Fibroblast of villous mesenchyme (primary cell): ENCODE results near the gene SLC34A3. TPM values are rescaled to one million over a fixed set of nuclear protein-coding genes. Genes with fewer than 3 reads are reported as not detected.

Source experiments
- DNase-seq: peaks from one replicate; pipeline ENCODE4 v3.0.0-alpha.2; 2010; ENCODE audit warnings: low read depth
- H3K4me3 ChIP-seq: 2 replicates; pipeline ENCODE4 v1.5.1; 2011; ENCODE audit warnings: low read depth, mild to moderate bottlenecking, low read length
- total RNA-seq: library from RNA; depleted of rRNA; stranded (reverse); fragments of >200 nt; gene quantifications from 2 replicates; pipeline ENCODE4 v1.2.3, GENCODE V29; 2012
- TF ChIP-seq, protein P1 (sequence below): IDR thresholded peaks from 2 replicates; pipeline ENCODE4 v1.5.1; 2012; ENCODE audit warnings: low read depth, mild to moderate bottlenecking, low read length; ENCODE audit not compliant: insufficient read depth

The SLC34A3 gene
- total RNA-seq, 1 donor: not detected

- DNase-seq: no peak
- TF ChIP-seq, protein P1, sequence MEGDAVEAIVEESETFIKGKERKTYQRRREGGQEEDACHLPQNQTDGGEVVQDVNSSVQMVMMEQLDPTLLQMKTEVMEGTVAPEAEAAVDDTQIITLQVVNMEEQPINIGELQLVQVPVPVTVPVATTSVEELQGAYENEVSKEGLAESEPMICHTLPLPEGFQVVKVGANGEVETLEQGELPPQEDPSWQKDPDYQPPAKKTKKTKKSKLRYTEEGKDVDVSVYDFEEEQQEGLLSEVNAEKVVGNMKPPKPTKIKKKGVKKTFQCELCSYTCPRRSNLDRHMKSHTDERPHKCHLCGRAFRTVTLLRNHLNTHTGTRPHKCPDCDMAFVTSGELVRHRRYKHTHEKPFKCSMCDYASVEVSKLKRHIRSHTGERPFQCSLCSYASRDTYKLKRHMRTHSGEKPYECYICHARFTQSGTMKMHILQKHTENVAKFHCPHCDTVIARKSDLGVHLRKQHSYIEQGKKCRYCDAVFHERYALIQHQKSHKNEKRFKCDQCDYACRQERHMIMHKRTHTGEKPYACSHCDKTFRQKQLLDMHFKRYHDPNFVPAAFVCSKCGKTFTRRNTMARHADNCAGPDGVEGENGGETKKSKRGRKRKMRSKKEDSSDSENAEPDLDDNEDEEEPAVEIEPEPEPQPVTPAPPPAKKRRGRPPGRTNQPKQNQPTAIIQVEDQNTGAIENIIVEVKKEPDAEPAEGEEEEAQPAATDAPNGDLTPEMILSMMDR: no peak
- no peak overlapping the region for H3K4me3 ChIP-seq
These were observed 44.3 kb upstream of the SLC34A3 start for GRCh38 chr9:137186385-137186784.

- peak overlapping the region; percentile 88 for H3K4me3 ChIP-seq
- DNase-seq: no peak
- TF ChIP-seq, protein P1: no peak
These were observed 43.3 kb upstream of the SLC34A3 start for GRCh38 chr9:137187386-137187785.

GRCh38 chr9:137188086-137188489 is 42.6 kb upstream of the SLC34A3 start:
- H3K4me3 ChIP-seq: peak overlapping the region; percentile 88
- no peak for DNase-seq
- TF ChIP-seq, protein P1: no peak

DNA sequence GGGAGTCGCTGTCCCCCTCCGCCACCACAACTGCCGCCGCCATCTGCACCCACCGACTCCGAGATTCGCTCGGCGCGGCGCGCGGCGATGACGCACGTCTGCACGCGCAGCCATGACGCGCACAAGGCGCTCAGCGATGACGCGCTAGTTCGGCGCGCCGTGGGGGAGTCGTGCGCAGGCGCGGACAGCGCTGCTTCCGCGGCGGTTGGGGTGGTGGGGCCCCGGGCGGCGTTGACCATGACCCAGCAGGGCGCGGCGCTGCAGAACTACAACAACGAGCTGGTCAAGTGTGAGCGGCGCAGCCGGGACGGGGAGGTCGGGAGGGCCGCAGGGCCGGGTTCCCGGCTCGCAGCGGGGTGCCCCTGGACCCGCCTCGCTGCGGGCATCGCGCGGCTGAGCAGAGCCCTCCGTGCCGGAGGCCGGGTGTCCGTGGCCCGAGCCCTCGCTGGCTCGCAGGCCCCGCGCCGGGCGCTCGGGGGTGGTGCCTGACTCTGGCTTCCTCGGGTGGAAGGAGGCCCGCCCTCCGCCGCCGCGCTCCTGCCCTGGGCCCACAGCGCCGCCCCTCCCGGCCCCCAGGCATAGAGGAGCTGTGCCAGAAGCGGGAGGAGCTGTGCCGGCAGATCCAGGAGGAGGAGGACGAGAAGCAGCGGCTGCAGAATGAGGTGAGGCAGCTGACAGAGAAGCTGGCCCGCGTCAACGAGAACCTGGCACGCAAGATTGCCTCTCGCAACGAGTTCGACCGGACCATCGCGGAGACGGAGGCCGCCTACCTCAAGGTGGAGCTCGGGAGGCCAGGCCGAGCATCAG is 42.0 kb upstream of the SLC34A3 start, which contains the start of the genes ANAPC2 and SSNA1:
Gene ANAPC2, minus strand, starts transcription at position 71 of the 807 bp plus-strand sequence. Its CDS starts 28 bp downstream, at position 43.
Gene SSNA1, plus strand, starts transcription at position 187 of the 807 bp plus-strand sequence. Its CDS starts 51 bp downstream, at position 238.
- peak; percentile 94 for DNase-seq
- TF ChIP-seq, protein P1: peak; percentile 47
- peak within 1 kb of the TSS; percentile 88 for H3K4me3 ChIP-seq

DNA sequence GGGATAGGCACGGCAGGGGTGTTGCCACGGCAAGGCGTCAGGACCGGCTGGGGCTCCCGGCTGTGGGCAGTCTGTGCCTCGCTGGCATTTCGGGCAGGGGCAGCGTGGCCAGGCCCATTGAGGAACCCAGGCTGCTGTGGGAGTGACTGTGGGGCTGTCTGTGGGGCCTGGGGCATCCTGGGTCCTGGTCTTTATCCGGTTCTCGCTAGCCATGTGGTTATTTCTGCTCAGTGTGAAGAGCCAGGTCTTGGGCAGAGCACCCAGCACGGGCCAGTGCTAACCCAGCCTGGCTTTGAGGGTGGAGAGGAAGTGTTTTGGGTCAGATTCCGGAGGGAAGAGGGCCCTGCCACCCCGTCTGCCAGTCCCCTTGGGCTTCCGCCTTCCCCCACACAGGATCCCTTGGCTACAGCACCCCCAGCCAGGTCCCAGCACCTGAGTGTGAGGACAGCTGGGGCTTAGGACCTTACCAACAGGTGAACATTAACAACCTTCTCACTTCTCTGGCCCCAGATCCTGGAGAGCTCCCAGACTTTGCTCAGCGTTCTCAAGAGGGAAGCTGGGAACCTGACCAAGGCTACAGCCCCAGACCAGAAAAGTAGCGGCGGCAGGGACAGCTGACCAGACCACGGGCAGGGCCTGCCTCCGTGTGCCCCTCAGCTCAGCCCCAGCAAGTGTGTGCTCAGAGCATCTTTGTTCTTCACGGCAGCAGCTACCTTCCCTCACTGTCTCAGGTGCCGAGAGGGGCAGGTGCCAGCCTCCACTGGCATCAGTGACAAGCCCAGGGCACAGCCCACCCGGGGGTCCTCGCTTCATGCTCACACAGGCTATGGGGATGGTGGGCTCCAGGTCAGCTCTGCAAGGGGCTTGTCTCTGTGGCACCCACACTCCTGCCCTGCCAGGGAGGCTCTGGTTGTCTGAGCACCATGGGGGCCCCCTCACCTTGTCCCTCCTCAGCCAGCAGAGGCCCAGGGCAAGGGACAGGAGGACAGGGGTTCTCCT is 41.1 kb upstream of the SLC34A3 start:
- H3K4me3 ChIP-seq: peak overlapping the region; percentile 88
- TF ChIP-seq, protein P1: no peak
- no peak for DNase-seq

DNA sequence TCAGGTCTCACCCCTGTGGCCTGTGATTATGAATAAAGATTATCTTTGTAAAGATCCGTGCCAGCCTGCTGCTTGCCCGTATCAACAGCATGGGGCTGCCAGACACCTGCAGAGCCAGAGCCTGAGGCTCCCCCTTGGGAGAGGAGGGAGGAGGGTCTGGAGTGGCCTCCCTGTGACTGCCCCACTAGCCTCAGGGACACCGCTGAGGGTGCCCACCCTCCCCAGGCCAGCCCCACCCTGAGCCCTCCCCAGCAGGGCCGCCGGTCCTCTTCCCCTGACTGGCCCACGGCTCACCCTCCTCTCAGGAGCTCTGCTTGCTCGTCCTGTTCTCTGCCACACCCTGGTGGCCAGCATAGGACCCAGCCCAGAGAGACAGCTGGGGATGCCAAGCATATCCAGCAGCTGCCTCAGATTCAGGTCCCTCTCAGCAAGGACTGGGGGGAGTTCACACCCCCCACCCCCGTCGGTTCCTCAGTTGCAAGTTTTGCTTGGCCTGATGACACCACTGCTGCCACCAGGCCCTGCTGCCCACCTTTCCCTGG is 40.3 kb upstream of the SLC34A3 start:
- H3K4me3 ChIP-seq: no peak overlapping the region
- TF ChIP-seq, protein P1: no peak

More for the DNA sequence above, 40.3 kb upstream of the SLC34A3 start:
- DNase-seq: no peak
